Transverse colon (tissue), 4 donors: ENCODE measurements around the gene TMEM273.

Source experiments
- EP300 ChIP-seq: sonication (generic); formaldehyde crosslinking; IDR thresholded peaks from one replicate; pipeline ENCODE4 v1.6.1; 2017; ENCODE audit warnings: antibody characterized with exemption, low read depth
- POLR2A ChIP-seq: fragments of 450-650 bp; IDR thresholded peaks from one replicate; pipeline ENCODE4 v1.6.1; 2016; ENCODE audit warnings: antibody characterized with exemption, mild to moderate bottlenecking, moderate library complexity
- POLR2AphosphoS5 ChIP-seq, 3 donors: sonication (generic); formaldehyde crosslinking; IDR thresholded peaks; one replicate each; pipeline ENCODE4 v1.6.1; 2016; ENCODE audit warnings: antibody characterized with exemption in 3 of 3
- TF ChIP-seq, protein P1 (sequence below), 5 experiments: fragments of 200-600 bp in 3 of 5; fragments of 450-650 bp in 2 of 5; sonication (generic) in 3 of 5; IDR thresholded peaks; 1 replicate in 2 of 5; 2 replicates in 3 of 5; pipeline ENCODE4 v1.5.1; 2016 to 2017; ENCODE audit warnings: antibody characterized with exemption in 5 of 5, inconsistent platforms in 3 of 5, mild to moderate bottlenecking in 2 of 5, moderate library complexity in 1 of 5

DNA sequence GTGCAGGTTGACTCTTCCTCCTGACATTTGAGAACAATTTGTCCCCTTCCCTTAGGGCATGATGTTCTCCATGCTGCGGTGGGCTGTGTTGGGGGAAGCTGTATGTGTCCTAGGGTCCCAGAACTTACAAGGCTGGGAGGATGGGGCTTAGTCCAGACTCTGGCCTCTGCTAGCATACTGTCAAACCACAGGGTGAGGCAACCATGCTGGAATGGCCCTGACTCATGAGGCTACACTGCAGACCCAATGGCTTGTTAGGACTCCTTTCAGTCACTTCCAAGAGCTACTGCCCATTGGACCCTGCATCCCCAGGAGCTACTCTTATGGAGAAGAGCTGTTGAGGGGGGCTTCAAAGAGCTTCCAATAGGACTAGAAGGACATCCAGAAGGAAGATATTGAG is 34.2 kb downstream of the TMEM273 start:
- TF ChIP-seq POLR2A, result no peak
- no peak for TF ChIP-seq POLR2AphosphoS5 (IDR thresholded peaks at IDR 0.05)
- TF ChIP-seq, protein P1, sequence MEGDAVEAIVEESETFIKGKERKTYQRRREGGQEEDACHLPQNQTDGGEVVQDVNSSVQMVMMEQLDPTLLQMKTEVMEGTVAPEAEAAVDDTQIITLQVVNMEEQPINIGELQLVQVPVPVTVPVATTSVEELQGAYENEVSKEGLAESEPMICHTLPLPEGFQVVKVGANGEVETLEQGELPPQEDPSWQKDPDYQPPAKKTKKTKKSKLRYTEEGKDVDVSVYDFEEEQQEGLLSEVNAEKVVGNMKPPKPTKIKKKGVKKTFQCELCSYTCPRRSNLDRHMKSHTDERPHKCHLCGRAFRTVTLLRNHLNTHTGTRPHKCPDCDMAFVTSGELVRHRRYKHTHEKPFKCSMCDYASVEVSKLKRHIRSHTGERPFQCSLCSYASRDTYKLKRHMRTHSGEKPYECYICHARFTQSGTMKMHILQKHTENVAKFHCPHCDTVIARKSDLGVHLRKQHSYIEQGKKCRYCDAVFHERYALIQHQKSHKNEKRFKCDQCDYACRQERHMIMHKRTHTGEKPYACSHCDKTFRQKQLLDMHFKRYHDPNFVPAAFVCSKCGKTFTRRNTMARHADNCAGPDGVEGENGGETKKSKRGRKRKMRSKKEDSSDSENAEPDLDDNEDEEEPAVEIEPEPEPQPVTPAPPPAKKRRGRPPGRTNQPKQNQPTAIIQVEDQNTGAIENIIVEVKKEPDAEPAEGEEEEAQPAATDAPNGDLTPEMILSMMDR (IDR thresholded peaks at IDR 0.05), result no peak
- no peak for TF ChIP-seq EP300
